K562 (cell line): ENCODE measurements around the gene CENPU. TPM values are rescaled to one million over a fixed set of nuclear protein-coding genes. Genes with fewer than 3 reads are reported as not detected.

Source experiments
- CXXC5 ChIP-seq: fragments of 250-450 bp; sonication (Bioruptor Pico); IDR thresholded peaks from 2 replicates; pipeline ENCODE4 v1.8.0; 2022; ENCODE audit warnings: inconsistent platforms, mild to moderate bottlenecking, moderate library complexity
- RCOR1 ChIP-seq, 2 experiments: IDR thresholded peaks; 2 replicates each; pipeline ENCODE4 v1.6.1; 2012; ENCODE audit warnings: low read depth in 2 of 2, low read length in 2 of 2, borderline replicate concordance in 1 of 2, improper control_type of control experiment in 1 of 2
- SMAD3 ChIP-seq: fragments of 450-650 bp; formaldehyde crosslinking; conservative IDR thresholded peaks from 2 replicates; pipeline ENCODE4 v1.4.0; 2020; ENCODE audit warnings: mild to moderate bottlenecking
- SPI1 ChIP-seq: IDR thresholded peaks from 2 replicates; pipeline ENCODE4 v1.6.1; 2011; ENCODE audit warnings: low read depth, low read length, control low read depth, borderline replicate concordance
- polyA plus RNA-seq, 8 experiments: library from polyadenylated mRNA; depleted of rRNA in 4 of 8; stranded (reverse) in 5 of 8; unstranded in 3 of 8; fragments of >200 nt; fragmentation: Nextera tagmentation in 2 of 8; fragmentation: Illumina TruSeq in 1 of 8; extraction: Ambion mirVana in 2 of 8; extraction: Trizol in 1 of 8; gene quantifications; 2 replicates each; pipeline versions ENCODE4 v1.2.1 to v1.2.3, GENCODE V29; 2011 to 2014; ENCODE audit warnings: inconsistent platforms in 1 of 8, missing spikeins in 1 of 8
- total RNA-seq, 7 experiments: library from RNA; depleted of rRNA in 6 of 7; stranded (reverse); fragments of >200 nt in 6 of 7; fragmentation: Illumina TruSeq in 2 of 7; extraction: Trizol in 2 of 7; gene quantifications; 2 replicates each; pipeline versions ENCODE4 v1.2.1 to v1.2.3, GENCODE V29; 2011 to 2021; ENCODE audit warnings: low replicate concordance in 1 of 7
- TF ChIP-seq, protein P1 (sequence below), 2 experiments: fragments of 450-650 bp; formaldehyde crosslinking in 1 of 2; IDR thresholded peaks; 2 replicates each; pipeline versions ENCODE4 v1.4.0 to v1.6.1; 2014 to 2020; ENCODE audit warnings: mild to moderate bottlenecking in 2 of 2, borderline replicate concordance in 1 of 2, low read depth in 1 of 2
- TF ChIP-seq, protein P2 (sequence below): sonication (generic); formaldehyde crosslinking; IDR thresholded peaks from 2 replicates; pipeline ENCODE4 v1.8.0; 2023; ENCODE audit warnings: mild to moderate bottlenecking, missing genetic modification reagents
- TF ChIP-seq, protein P3 (sequence below), 3 experiments: IDR thresholded peaks in 2 of 3; conservative IDR thresholded peaks in 1 of 3; 2 replicates each; pipeline ENCODE4 v1.5.1; 2011 to 2012; ENCODE audit warnings: low read length in 3 of 3, mild to moderate bottlenecking in 3 of 3, control low read depth in 2 of 3, improper control_type of control experiment in 1 of 3, inconsistent platforms in 1 of 3, low read depth in 1 of 3, mixed read lengths in 1 of 3, moderate library complexity in 1 of 3; ENCODE audit not compliant: insufficient read depth in 2 of 3
- TF ChIP-seq, protein P4 (sequence below): sonication (generic); IDR thresholded peaks from 2 replicates; pipeline ENCODE4 v1.6.1; 2016
- TF ChIP-seq, protein P5 (sequence below): sonication (generic); formaldehyde crosslinking; IDR thresholded peaks from 2 replicates; pipeline ENCODE4 v1.8.0; 2022; ENCODE audit warnings: mild to moderate bottlenecking, missing genetic modification reagents

The CENPU gene
- total and polyA plus RNA-seq, 9 of the 15 experiments (the other 6 are each of a cell fraction or from before 2014, with no cell fraction given): 39.4 to 98.7 (median 84.3) TPM

DNA sequence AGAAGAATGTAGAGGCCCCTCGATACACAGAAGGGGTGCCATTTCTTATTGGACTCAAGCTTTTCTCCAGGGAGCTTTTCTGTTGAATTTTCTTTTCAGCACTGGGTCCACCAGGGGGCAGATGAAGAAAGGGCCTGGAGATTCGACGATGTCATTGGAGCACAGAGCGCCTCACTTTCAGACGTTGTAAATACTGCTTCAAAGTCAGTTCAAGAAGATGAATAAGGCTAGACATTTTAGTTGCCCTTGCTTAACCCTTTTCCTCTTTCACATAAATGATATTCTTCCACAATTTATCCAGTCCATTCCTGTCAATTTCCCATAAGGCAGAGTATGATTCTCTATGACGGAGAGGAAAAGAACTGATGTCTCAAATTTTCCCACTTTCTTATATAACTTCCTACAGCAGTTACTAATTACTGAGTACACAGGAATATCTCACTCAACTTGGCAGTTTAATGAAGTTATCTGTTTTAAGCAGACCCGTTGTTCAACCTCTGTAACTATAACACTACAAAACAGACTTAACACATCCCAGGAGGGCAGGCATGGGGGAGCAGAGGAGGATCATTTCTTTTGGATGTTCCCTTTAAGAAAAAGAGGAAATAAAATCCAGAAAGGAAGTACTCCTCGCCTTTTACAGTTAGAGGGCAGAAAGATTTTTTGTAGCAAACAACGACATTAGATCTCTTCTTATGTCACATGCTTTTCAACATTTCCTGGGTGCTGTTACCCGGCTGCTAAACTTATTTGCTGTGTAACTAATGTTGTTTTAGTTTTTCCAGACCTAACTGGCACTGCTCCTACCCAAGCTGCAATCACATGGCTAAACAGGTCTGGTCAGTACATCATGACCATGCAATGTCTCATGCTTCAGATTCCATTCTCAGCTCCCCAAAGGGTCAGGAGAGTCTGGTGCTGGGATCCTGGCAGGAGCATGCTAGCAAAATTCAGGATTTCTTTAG lies 12.2 kb upstream of the CENPU start (continued):
- TF ChIP-seq, protein P1, sequence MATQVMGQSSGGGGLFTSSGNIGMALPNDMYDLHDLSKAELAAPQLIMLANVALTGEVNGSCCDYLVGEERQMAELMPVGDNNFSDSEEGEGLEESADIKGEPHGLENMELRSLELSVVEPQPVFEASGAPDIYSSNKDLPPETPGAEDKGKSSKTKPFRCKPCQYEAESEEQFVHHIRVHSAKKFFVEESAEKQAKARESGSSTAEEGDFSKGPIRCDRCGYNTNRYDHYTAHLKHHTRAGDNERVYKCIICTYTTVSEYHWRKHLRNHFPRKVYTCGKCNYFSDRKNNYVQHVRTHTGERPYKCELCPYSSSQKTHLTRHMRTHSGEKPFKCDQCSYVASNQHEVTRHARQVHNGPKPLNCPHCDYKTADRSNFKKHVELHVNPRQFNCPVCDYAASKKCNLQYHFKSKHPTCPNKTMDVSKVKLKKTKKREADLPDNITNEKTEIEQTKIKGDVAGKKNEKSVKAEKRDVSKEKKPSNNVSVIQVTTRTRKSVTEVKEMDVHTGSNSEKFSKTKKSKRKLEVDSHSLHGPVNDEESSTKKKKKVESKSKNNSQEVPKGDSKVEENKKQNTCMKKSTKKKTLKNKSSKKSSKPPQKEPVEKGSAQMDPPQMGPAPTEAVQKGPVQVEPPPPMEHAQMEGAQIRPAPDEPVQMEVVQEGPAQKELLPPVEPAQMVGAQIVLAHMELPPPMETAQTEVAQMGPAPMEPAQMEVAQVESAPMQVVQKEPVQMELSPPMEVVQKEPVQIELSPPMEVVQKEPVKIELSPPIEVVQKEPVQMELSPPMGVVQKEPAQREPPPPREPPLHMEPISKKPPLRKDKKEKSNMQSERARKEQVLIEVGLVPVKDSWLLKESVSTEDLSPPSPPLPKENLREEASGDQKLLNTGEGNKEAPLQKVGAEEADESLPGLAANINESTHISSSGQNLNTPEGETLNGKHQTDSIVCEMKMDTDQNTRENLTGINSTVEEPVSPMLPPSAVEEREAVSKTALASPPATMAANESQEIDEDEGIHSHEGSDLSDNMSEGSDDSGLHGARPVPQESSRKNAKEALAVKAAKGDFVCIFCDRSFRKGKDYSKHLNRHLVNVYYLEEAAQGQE (IDR thresholded peaks at IDR 0.05; ENCODE audit: borderline replicate concordance): peak; percentile 88
- TF ChIP-seq, protein P1 (CRISPR knock-in tag; IDR thresholded peaks at IDR 0.05; ENCODE audit: low read depth): no peak
- TF ChIP-seq RCOR1 (IDR thresholded peaks at IDR 0.05; ENCODE audit: borderline replicate concordance in 1 of 2, low read depth in 2 of 2, low read length in 2 of 2) (peak in 1 of 2 experiments; percentile 41; a peak in 1 of 4 replicates), CXXC5 (peak; percentile 21; the same call in 1 of the 2 replicates), SMAD3 (CRISPR knock-in tag) (0 out of 2 replicates have a peak, but pooled peaks have one; percentile 33), SPI1 (0 out of 2 replicates have a peak, but pooled peaks have one; percentile 29)
- TF ChIP-seq, protein P2, sequence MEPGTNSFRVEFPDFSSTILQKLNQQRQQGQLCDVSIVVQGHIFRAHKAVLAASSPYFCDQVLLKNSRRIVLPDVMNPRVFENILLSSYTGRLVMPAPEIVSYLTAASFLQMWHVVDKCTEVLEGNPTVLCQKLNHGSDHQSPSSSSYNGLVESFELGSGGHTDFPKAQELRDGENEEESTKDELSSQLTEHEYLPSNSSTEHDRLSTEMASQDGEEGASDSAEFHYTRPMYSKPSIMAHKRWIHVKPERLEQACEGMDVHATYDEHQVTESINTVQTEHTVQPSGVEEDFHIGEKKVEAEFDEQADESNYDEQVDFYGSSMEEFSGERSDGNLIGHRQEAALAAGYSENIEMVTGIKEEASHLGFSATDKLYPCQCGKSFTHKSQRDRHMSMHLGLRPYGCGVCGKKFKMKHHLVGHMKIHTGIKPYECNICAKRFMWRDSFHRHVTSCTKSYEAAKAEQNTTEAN: no peak
- TF ChIP-seq, protein P3, sequence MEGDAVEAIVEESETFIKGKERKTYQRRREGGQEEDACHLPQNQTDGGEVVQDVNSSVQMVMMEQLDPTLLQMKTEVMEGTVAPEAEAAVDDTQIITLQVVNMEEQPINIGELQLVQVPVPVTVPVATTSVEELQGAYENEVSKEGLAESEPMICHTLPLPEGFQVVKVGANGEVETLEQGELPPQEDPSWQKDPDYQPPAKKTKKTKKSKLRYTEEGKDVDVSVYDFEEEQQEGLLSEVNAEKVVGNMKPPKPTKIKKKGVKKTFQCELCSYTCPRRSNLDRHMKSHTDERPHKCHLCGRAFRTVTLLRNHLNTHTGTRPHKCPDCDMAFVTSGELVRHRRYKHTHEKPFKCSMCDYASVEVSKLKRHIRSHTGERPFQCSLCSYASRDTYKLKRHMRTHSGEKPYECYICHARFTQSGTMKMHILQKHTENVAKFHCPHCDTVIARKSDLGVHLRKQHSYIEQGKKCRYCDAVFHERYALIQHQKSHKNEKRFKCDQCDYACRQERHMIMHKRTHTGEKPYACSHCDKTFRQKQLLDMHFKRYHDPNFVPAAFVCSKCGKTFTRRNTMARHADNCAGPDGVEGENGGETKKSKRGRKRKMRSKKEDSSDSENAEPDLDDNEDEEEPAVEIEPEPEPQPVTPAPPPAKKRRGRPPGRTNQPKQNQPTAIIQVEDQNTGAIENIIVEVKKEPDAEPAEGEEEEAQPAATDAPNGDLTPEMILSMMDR (IDR thresholded peaks at IDR 0.05 in 2 of 3, conservative IDR thresholded peaks at IDR 0.05 in 1 of 3; ENCODE audit: insufficient read depth in 2 of 3, low read depth in 1 of 3, low read length in 3 of 3): peak; percentile 77 to 82 (median 78)
- TF ChIP-seq, protein P4, sequence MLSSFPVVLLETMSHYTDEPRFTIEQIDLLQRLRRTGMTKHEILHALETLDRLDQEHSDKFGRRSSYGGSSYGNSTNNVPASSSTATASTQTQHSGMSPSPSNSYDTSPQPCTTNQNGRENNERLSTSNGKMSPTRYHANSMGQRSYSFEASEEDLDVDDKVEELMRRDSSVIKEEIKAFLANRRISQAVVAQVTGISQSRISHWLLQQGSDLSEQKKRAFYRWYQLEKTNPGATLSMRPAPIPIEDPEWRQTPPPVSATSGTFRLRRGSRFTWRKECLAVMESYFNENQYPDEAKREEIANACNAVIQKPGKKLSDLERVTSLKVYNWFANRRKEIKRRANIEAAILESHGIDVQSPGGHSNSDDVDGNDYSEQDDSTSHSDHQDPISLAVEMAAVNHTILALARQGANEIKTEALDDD: peak; percentile 67
- TF ChIP-seq, protein P5, sequence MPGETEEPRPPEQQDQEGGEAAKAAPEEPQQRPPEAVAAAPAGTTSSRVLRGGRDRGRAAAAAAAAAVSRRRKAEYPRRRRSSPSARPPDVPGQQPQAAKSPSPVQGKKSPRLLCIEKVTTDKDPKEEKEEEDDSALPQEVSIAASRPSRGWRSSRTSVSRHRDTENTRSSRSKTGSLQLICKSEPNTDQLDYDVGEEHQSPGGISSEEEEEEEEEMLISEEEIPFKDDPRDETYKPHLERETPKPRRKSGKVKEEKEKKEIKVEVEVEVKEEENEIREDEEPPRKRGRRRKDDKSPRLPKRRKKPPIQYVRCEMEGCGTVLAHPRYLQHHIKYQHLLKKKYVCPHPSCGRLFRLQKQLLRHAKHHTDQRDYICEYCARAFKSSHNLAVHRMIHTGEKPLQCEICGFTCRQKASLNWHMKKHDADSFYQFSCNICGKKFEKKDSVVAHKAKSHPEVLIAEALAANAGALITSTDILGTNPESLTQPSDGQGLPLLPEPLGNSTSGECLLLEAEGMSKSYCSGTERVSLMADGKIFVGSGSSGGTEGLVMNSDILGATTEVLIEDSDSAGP (CRISPR knock-in tag): no peak
